GM18505 (cell line): ENCODE measurements around the gene CYP1B1.
"Not testable (repeated sequence)": the region's sequence is repeated elsewhere in the genome, so short reads cannot be mapped to it uniquely, and the experiment has no call there.

Experiments
- ATAC-seq: cut with Tn5 transposase; IDR thresholded peaks from one replicate; pipeline ENCODE4 v1.9.1; 2021; ENCODE audit not compliant: unreplicated experiment
- POLR2A ChIP-seq: IDR thresholded peaks from 4 replicates; pipeline ENCODE4 v1.6.1; 2011; ENCODE audit warnings: borderline replicate concordance; ENCODE audit not compliant: insufficient read depth, insufficient read length; ENCODE audit errors: extremely low read depth

CYP1B1 gene

DNA sequence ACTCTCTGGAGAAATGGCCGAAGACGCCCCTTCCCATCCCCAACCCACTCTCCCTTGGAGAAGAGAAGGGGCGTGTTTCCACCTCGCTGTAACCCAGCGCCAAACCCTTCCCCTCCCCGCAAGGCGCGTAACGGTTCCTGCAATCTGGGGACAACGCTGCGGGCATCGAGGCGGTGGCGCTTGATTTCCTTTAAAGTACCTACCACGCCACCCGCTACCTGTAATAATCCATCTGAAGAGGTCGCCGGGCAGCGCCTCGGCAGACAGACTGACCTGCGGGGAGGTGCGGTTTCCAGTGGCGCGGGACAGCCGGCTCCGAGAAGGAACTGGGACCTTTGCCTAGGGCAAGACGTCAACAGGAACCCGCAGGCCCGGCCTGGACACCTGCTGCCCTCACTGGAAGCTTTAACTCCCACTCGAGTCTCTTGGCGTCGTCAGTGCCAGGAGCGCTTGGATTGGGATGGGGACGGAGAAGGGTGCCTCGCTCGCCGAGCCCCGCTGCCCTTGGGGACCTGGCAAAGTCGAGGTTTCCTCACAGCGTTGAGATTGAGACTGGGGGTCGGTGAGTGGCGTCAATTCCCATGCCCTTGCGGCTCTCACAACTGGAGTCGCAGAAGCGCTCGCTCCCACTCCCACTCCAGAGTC, at the start of gene CYP1B1:
CYP1B1 (minus strand) TSS at position 645 of the 645 bp plus-strand sequence. CDS start 763 bp downstream, outside the sequence.
- TF ChIP-seq POLR2A = no peak
- ATAC-seq = no peak

DNA sequence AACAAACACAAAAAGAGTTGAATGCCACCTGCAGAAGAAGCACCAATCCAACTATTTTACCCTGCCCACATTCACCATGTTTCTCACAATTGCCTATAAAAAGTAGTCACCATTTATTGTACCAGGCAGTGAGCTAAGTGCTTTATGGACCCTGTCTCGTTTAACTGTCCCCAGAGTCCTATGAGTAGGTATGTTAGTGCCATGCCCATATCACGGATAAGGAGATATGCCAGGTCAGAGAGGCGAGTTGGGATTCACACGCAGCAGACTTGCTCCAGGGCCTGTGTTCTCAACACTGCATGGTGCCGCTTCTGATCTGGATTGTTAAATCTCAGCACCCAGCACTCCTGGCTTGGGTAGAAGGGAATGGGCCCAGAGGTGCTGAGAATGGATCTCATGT, 49.1 kb upstream of the CYP1B1 start:
- ATAC-seq = no peak
- no peak for TF ChIP-seq POLR2A

DNA sequence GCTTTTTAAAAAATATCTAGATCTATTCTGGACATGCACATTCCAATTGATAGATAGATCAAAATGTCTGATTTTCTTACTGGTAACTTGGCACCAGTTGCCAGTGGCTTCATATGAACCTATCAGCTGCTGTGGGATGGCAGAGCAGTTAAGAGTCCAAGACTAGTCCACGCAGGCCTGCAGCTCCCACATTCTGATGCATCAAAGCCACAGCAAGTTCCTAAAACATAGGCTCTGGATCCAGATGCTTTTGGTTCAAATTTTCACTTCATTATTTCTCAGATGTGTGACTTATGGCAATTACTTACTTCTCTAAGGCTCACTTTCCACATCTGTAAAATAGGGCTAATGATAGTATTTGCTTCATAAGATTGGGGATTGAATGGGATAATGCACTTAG, 48.0 kb upstream of the CYP1B1 start:
- TF ChIP-seq POLR2A = no peak
- ATAC-seq = no peak

DNA sequence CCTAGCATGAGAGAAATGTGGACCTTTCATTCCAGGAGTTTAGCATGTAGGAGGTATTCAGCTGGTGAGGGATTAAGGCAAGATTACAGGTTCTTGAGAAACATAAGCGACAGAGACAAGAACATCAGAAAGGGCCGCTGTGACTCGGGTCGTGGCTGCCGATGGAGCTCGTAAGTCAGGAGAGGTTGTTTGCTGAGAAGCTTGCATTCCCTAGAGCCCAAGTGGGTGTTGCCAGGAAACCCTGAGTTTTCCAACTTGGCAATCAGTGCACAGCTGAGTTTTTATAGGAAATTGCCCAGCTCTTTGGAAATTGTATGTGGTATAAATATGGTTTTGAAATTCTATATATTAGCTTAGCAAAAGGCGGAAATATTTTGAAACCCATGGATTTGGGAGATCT, 46.4 kb upstream of the CYP1B1 start:
- no peak for TF ChIP-seq POLR2A
- ATAC-seq = no peak

DNA sequence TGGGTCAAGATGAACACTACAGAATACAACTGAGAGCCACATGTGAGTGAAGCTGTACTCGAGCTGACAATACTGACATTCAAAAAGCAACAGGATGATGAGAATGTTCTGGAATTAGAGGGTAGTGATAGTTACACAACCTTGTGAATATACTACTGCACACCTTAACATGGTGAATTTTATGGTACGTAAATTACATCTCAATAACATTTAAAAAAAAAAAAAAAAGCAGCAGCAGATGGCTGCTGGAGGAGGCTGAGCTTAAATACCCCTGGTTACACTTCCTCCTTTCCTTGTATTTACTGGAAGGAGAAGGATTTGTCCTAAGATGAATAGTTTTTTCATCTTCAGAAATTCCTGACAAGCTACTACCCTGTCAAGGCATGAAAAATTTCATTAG, 45.5 kb upstream of the CYP1B1 start:
- no peak for ATAC-seq
- no peak for TF ChIP-seq POLR2A

DNA sequence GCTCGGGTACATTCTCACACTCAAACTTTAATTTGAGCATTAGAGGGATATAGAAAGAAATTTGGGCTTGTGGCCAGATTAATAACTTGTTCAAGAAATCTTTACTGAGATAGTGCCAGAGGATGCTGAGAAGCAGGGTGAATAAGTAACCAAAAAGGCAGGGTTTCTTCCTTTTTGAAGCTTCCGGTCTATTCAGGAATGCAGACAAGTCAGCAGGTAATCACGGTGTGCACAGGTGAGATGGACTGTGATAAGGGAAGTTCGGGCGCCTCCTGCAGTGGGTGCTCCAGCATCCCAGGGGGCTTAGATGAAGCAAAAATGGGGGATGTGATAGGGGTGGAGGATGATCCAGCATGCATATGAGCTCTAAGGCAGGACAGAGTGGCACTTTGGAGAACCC, 44.9 kb upstream of the CYP1B1 start:
- TF ChIP-seq POLR2A = no peak
- ATAC-seq = no peak

DNA sequence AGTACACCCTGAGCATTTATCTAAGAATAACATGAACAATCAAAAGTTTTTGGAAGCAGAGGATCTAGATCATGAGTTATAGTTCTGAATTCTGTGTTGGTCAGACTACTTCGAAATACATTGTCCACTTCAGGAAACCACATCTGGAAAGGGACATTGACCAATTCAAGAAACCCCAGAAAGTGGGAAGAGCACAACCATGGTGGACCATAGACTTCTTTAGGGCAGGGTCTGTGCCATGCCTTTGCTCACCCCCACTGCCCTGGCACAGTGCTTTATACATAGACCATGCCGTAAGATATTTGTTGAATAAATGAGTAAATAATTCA, 44.3 kb upstream of the CYP1B1 start:
- no peak for TF ChIP-seq POLR2A
- no peak for ATAC-seq

DNA sequence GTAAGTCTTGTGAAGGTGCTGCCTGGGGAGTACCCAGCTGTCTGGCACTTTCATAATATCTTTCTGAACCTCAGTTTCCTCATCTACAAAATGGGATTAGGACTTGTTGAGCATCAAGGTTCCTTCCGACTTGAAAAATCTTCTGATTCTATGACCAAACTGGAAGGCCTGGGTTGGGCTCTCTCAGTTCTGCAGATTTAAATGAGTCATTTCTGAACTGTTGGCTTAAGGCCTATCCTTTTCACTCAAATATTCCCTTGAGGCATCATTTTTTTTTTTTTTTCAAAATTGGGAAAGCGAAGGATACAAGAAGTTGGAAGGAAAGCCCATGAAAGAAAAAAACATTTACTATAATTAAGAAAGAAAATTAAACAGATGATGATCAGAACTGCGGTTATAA, 40.8 kb upstream of the CYP1B1 start:
- ATAC-seq = no peak
- TF ChIP-seq POLR2A = no peak

DNA sequence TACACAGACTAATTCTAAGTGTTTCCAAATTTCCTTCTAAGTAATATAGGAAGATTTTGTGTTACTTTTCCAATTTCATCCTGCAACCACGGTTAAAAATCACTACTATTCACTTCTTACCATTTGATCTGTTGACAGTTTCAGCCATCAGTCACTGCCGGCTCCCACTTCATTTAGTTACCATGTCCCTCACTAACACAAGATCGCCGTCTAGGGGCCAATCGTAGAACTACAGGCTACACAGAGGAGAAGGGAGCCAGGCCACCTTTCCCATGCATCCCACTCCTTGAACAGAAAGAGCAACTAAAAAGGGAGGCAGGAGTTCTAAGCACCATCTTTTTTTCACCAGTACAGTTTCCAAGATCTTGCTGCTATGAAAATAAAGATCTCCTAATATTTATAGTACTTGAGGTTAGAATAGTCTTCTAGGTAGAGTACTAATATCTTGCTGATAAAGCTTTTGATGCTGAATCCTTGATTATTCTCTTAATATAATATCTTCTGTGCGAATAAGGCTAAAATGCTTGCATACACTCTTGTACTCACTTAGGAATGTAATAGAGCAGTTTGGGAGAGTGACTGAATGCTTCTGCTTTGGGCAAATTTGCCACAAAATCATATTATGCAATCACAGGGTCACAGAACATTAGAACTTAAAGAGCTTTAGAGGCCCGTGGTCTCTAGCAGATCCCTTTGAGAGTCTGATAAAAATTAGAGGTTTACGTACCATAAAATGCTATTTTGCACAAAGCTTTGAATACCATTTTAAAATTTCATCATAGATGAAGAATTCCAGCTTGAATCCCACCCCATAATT, 39.5 kb upstream of the CYP1B1 start:
- no peak for TF ChIP-seq POLR2A
- ATAC-seq = no peak

DNA sequence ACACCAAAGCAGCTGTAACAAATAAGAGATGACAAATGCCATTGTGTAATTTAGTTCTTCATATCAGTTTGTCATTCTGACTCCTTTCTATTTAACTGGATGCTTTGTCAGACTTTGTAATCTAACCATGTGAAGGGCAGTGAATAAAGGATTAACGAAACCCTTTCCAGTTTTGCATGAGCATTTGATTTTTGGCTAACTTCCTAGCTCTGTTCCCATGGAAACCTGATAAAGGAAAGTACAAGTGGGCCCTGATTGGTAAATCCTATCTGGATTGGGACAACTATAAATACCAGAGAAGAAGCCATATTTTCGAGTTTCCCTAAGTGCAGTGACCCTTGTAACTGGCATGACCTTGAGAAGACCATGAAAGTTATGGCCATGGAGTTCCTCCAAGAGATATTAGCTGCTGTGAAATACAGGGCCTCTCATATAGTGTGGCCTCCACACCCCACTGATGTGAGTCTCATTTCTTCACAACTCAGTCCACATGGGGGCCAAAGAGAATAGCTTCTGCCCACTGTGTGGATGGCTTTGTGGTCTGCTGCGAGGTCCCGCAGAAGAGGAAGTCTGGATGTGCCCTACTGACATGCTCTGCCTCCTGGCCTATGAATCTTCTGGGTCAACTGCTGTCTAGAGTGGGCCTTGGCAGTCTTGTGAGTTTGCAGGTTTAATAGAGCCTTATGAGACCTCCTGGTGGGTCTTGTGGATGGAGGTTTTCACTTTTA, 38.2 kb upstream of the CYP1B1 start:
- ATAC-seq = no peak
- TF ChIP-seq POLR2A = no peak

DNA sequence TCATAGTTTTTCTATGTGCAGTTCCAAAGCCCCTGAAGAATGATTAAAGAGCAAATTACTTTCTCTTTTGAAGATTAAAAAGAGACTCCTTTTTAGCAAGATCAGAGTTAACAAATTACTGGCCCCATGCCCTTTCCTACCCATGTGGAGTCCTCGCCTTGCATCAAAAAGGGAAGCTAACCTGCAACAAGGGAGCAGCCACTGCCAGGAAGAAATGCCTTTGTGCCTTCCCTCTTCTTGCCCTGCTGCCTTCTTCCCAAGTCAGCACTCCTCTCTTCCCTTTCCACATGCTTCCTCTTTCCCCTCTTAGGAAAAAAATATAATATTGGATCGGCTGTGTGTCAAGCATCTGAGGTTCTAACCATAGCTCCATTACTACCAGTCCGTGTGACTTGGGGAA, 37.1 kb upstream of the CYP1B1 start:
- no peak for TF ChIP-seq POLR2A
- no peak for ATAC-seq

DNA sequence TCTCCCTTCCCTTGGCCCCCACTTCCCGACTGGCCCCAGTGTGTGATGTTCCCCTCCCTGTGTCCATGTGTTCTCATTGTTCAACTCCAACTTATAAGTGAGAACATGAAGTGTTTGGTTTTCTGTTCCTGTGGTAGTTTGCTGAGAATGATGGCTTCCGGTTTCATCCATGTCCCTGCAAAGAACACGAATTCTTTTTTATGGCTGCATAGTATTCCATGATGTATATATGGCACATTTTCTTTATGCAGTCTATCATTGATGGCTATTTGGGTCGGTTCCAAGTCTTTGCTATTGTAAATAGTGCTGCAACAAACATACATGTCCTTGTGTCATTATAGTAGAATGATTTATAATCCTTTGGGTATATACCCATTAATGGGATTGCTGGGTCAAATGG, 35.4 kb upstream of the CYP1B1 start:
- not testable (repeated sequence) for ATAC-seq

DNA sequence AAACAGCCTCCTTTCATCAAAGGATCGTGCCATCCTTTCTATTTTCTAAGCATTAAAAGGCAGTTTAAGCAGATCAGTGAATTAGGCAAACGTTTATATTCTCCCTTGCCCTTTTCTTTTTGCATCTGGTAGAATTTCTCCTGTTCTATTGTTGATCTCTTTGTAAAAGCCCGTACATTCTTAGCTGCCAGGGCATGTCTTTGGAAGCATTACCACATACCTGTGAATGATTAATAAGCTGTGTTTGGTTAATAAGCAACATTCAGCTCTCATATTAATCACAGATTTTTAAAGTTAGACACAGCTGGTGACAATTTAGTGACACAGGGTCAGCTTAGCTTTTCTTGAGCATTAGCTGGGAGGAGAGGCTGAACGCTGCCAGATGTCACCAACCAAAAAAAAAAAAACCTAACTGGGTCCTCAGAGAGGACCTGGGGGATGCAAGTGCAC, 33.8 kb upstream of the CYP1B1 start:
- no peak for ATAC-seq
- TF ChIP-seq POLR2A = no peak

DNA sequence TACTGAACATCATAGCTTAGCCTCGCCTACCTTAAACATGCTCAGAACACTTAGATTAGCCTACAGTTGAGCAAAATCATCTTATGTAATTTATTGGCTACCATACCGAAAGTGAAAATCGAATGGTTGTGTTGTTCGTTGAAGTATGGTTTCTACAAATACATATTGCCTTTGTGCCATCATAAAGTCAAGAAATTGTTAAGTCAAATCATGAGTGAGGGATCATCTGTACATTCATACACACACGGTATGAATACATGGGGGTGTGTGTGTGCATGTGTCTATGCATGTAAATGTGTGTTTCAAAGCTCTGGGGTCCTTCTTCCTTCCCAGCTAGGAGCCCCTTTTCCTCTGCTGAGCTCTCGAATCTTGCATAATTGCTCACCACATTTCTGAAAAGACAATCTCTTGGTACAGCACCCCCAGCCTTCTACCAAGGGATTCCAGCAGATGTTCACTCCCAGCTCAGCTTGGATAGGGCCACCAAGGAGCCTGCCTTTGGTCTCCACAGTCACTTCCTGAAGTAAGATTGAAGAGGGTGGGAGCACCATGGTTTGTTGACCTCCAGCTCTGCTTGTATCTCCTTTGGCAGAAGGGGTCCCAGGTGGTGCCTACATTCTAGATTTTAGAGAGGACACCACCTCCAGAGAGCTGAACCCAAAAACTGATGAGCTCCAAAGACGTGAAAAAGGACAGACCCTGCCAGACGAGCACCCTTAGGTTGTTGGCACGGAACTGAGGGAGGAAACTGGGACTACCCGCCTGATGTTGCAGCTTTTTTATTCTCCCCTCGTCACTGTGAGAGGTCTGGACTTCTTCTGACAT, 33.2 kb upstream of the CYP1B1 start:
- no peak for TF ChIP-seq POLR2A
- no peak for ATAC-seq
